Endodermal cell (in vitro differentiated cells): ENCODE results near the gene C1R. TPM values are rescaled to one million over a fixed set of nuclear protein-coding genes. Genes with fewer than 3 reads are reported as not detected.

Source experiments
- DNase-seq: peaks from one replicate; pipeline ENCODE4 v3.0.0-alpha.2; 2017
- H3K27ac ChIP-seq: 2 replicates; pipeline ENCODE4 v1.5.1; 2013; ENCODE audit warnings: mild to moderate bottlenecking, low read depth, low read length, moderate library complexity
- H3K27me3 ChIP-seq: 2 replicates; pipeline ENCODE4 v1.6.1; 2013; ENCODE audit warnings: mild to moderate bottlenecking, low read length, moderate library complexity; ENCODE audit not compliant: insufficient read depth, control insufficient read depth, poor library complexity, severe bottlenecking
- H3K36me3 ChIP-seq: 2 replicates; pipeline ENCODE4 v1.7.0; 2013; ENCODE audit warnings: mild to moderate bottlenecking, low read length, moderate library complexity; ENCODE audit not compliant: control insufficient read depth, insufficient read depth
- H3K4me1 ChIP-seq: one replicate; pipeline ENCODE4 v1.7.0; 2013; ENCODE audit warnings: low read length; ENCODE audit not compliant: control insufficient read depth, insufficient read depth
- H3K4me3 ChIP-seq: 2 replicates; pipeline ENCODE4 v1.5.1; 2013; ENCODE audit warnings: mild to moderate bottlenecking, low read length, moderate library complexity
- H3K9ac ChIP-seq: 2 replicates; pipeline ENCODE4 v1.6.1; 2013; ENCODE audit warnings: mild to moderate bottlenecking, low read length, moderate library complexity; ENCODE audit not compliant: poor library complexity, severe bottlenecking; ENCODE audit errors: extremely low read depth
- H3K9me3 ChIP-seq: 2 replicates; pipeline ENCODE4 v1.6.1; 2013; ENCODE audit warnings: mild to moderate bottlenecking, low read length, moderate library complexity; ENCODE audit not compliant: control insufficient read depth
- H3K27ac Mint-ChIP-seq: 2 replicates; pipeline ENCODE4 v1.8.0; 2020; ENCODE audit warnings: mixed read lengths
- H3K27me3 Mint-ChIP-seq: 2 replicates; pipeline ENCODE4 v1.8.0; 2021; ENCODE audit warnings: mild to moderate bottlenecking, mixed read lengths; ENCODE audit not compliant: insufficient read depth
- H3K36me3 Mint-ChIP-seq: 2 replicates; pipeline ENCODE4 v1.8.0; 2020; ENCODE audit warnings: low read depth, mixed read lengths
- H3K4me1 Mint-ChIP-seq: 2 replicates; pipeline ENCODE4 v1.8.0; 2020; ENCODE audit warnings: mixed read lengths
- H3K4me3 Mint-ChIP-seq: 2 replicates; pipeline ENCODE4 v1.8.0; 2020; ENCODE audit warnings: mild to moderate bottlenecking, moderate library complexity, mixed read lengths
- H3K9me3 Mint-ChIP-seq: 2 replicates; pipeline ENCODE4 v1.8.0; 2020; ENCODE audit warnings: mild to moderate bottlenecking, mixed read lengths
- WGBS, 2 experiments: methylation state at CpG; one replicate each; pipeline versions ENCODE4 v1.1.5 to v1.1.7; 2013; ENCODE audit warnings: missing lambda C conversion rate in 2 of 2, mixed read lengths in 1 of 2; ENCODE audit not compliant: insufficient coverage in 1 of 2, insufficient read length in 1 of 2; 5-methylcytosine and 5-hydroxymethylcytosine counted together
- total RNA-seq, 2 donors: library from RNA; stranded (reverse); fragmentation: NEBNext Ultra II Directional in 1 of 2; extraction: Animal tissue kit (Norgen Biotek cat#: 25700) in 1 of 2; gene quantifications; 2 replicates in 1 of 2; 3 replicates in 1 of 2; pipeline ENCODE4 v1.2.1, GENCODE V29; 2021
- TF ChIP-seq, protein P1 (sequence below): fragments of 200-600 bp; sonication (generic); conservative IDR thresholded peaks from 2 replicates; pipeline ENCODE4 v1.5.0; 2021; ENCODE audit warnings: antibody characterized with exemption, mild to moderate bottlenecking

Gene C1R
- total RNA-seq, 2 donors from 2014 or later: 3.9 TPM

DNA sequence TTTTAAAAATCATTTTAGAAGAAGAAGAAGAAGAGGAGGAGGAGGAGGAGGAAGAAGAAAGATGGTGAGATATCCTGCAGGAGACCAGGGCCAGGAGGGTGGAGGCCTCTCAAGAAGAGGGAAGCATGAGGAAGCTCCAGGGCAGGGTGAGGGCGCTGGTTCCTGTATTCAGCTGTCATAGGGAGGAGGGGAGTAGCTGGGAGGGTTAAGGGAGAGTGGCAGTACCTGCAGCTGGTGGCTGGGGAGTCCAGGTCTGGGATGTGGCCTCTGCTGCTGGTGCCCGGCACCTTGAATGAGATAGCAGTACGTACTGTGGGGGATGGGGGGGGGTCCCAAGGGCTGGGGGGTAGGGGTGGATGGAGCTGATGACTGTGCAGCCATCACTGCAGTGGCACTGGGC, 26.6 kb upstream of the C1R start:
- H3K36me3 ChIP-seq: no peaks in the 10 kb centered on the region
- no peak overlapping the region for H3K9ac ChIP-seq
- H3K4me3 ChIP-seq: no peak overlapping the region
- peaks cover 1% of the 10 kb centered on the region for H3K27me3 Mint-ChIP-seq
- H3K4me3 Mint-ChIP-seq: no peak overlapping the region
- no peaks in the 10 kb centered on the region for H3K9me3 Mint-ChIP-seq
- no peaks in the 10 kb centered on the region for H3K4me1 ChIP-seq
- H3K9me3 ChIP-seq: no peaks in the 10 kb centered on the region
- H3K27ac ChIP-seq: no peak overlapping the region
- H3K36me3 Mint-ChIP-seq: peaks cover 19% of the 10 kb centered on the region
- peaks cover 12% of the 10 kb centered on the region for H3K4me1 Mint-ChIP-seq
- no peak for DNase-seq
- TF ChIP-seq, protein P1, sequence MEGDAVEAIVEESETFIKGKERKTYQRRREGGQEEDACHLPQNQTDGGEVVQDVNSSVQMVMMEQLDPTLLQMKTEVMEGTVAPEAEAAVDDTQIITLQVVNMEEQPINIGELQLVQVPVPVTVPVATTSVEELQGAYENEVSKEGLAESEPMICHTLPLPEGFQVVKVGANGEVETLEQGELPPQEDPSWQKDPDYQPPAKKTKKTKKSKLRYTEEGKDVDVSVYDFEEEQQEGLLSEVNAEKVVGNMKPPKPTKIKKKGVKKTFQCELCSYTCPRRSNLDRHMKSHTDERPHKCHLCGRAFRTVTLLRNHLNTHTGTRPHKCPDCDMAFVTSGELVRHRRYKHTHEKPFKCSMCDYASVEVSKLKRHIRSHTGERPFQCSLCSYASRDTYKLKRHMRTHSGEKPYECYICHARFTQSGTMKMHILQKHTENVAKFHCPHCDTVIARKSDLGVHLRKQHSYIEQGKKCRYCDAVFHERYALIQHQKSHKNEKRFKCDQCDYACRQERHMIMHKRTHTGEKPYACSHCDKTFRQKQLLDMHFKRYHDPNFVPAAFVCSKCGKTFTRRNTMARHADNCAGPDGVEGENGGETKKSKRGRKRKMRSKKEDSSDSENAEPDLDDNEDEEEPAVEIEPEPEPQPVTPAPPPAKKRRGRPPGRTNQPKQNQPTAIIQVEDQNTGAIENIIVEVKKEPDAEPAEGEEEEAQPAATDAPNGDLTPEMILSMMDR: no peak
- no peak overlapping the region for H3K27ac Mint-ChIP-seq
- H3K27me3 ChIP-seq: no peaks in the 10 kb centered on the region
- 50 to 83% methylated on average over 1 to 2 of the region's 3 CpGs for WGBS, 2 experiments

DNA sequence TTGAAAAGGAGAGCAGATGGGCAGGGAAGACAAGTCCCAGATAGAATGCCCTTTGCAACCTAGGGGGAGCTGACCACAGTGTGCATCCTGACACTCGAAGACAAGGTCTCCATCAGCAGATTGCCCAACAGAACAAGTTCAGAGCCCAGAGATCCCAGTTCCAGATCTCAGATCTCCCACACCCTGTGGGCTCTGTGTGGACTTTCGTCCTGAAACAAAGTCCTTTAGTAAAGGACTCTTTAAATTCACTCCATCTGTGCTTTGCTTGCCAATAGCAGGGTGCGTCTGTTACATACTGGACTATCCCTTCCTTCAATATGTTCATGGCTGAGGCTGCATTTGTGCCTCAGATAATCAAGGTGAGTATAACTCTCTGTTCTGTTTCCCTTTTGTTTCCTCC, 25.4 kb upstream of the C1R start:
- no peak overlapping the region for H3K27ac Mint-ChIP-seq
- H3K27me3 Mint-ChIP-seq: peaks cover 5% of the 10 kb centered on the region
- H3K4me1 ChIP-seq: no peaks in the 10 kb centered on the region
- H3K36me3 Mint-ChIP-seq: peaks cover 13% of the 10 kb centered on the region
- no peak overlapping the region for H3K27ac ChIP-seq
- no peak for DNase-seq
- no peaks in the 10 kb centered on the region for H3K9me3 ChIP-seq
- no peaks in the 10 kb centered on the region for H3K9me3 Mint-ChIP-seq
- H3K4me3 ChIP-seq: no peak overlapping the region
- 87 to 90% methylated on average over 3 of the region's 3 CpGs for WGBS, 2 experiments
- TF ChIP-seq, protein P1: no peak
- H3K27me3 ChIP-seq: no peaks in the 10 kb centered on the region
- no peak overlapping the region for H3K4me3 Mint-ChIP-seq
- peaks cover 5% of the 10 kb centered on the region for H3K4me1 Mint-ChIP-seq
- H3K36me3 ChIP-seq: no peaks in the 10 kb centered on the region
- H3K9ac ChIP-seq: no peak overlapping the region

DNA sequence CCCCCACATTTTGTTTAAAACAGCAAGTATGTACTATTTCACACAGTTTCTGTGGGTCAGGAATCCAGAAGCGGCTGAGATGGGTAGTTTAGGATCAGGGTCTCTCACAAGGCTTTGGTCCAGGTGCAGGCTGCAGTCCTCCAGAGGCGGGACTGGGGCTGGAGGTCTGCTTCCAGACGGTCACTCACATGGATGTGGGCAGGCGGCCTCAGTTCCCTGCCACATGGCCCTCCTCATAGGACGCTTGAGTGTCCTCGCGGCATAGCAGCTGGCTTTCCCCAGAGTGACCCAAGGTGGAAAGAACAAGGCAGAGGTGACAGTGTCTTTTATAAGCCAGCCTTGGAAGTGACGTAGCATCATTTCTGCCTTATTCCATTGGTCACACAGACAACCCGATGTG, 24.7 kb upstream of the C1R start:
- no peak overlapping the region for H3K4me3 ChIP-seq
- TF ChIP-seq, protein P1: no peak
- no peak overlapping the region for H3K9ac ChIP-seq
- H3K27me3 ChIP-seq: no peaks in the 10 kb centered on the region
- no peak for DNase-seq
- Mint-ChIP-seq H3K27ac (no peak overlapping the region), H3K4me3 (no peak overlapping the region), H3K9me3 (no peaks in the 10 kb centered on the region), H3K27me3 (peaks cover 10% of the 10 kb centered on the region), H3K4me1 (peaks cover 4% of the 10 kb centered on the region), H3K36me3 (peaks cover 11% of the 10 kb centered on the region)
- no peaks in the 10 kb centered on the region for H3K9me3 ChIP-seq
- H3K36me3 ChIP-seq: no peaks in the 10 kb centered on the region
- no peaks in the 10 kb centered on the region for H3K4me1 ChIP-seq
- no peak overlapping the region for H3K27ac ChIP-seq
- 84% methylated on average over 7 to 9 of the region's 9 CpGs for WGBS, 2 experiments
